GM21723 (cell line): ENCODE results near the gene STOML1.

ENCODE experiments used
- ATAC-seq: cut with Tn5 transposase; IDR thresholded peaks from one replicate; pipeline ENCODE4 v1.9.1; 2021; ENCODE audit warnings: mild to moderate bottlenecking, moderate library complexity; ENCODE audit not compliant: unreplicated experiment

Gene STOML1, protein sequence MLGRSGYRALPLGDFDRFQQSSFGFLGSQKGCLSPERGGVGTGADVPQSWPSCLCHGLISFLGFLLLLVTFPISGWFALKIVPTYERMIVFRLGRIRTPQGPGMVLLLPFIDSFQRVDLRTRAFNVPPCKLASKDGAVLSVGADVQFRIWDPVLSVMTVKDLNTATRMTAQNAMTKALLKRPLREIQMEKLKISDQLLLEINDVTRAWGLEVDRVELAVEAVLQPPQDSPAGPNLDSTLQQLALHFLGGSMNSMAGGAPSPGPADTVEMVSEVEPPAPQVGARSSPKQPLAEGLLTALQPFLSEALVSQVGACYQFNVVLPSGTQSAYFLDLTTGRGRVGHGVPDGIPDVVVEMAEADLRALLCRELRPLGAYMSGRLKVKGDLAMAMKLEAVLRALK

GRCh38 chr15:73991726-73992593 lies at the start of gene STOML1:
Gene STOML1 (minus strand): TSS chr15:73992295. CDS start chr15:73992223, 72 bp downstream.
- peak; percentile 58 for ATAC-seq

DNA sequence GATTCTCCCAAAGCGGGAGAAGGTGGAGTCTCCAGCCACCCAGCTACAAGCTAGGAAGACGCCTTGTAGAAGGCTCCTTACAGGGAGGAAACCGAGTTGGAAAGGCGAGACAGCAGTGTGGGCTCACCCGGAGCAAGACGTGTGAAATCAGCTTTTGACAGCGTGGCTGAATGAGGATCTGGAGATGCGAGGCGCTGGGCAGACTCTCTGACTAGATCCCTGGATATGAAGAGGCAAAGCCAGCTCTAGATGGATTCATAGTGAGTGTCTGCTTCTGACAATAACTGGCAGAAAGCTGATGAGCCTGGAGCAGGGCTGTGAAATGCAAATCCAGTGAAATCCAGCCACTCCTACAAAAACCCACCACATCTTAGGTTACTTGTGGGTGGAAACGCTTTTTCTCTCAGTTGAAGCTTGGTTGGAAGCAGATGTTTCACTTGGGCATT lies 49.2 kb upstream of the STOML1 start:
- no peak for ATAC-seq

- ATAC-seq: no peak
These were observed 48.2 kb upstream of the STOML1 start for GRCh38 chr15:74040109-74040850.

DNA sequence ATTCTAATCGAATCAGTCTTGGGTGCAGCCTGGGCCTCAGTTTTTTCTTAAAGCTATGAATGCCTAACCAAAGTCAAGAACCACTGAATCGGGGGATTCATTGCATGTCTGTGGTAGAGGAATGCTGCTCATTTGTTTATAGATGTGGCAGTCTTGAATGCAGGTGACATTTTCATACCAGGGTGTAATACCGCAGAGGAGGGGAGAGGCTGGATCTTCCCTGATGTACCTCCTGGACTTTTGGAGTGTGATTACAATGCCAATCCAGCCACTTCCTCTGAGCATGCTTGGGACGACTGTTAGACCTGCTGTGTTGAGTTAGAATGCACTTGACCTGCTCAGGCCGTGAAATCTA lies 47.5 kb upstream of the STOML1 start:
- no peak for ATAC-seq

GRCh38 chr15:74038707-74039655 lies 46.9 kb upstream of the STOML1 start:
- ATAC-seq: no peak

DNA sequence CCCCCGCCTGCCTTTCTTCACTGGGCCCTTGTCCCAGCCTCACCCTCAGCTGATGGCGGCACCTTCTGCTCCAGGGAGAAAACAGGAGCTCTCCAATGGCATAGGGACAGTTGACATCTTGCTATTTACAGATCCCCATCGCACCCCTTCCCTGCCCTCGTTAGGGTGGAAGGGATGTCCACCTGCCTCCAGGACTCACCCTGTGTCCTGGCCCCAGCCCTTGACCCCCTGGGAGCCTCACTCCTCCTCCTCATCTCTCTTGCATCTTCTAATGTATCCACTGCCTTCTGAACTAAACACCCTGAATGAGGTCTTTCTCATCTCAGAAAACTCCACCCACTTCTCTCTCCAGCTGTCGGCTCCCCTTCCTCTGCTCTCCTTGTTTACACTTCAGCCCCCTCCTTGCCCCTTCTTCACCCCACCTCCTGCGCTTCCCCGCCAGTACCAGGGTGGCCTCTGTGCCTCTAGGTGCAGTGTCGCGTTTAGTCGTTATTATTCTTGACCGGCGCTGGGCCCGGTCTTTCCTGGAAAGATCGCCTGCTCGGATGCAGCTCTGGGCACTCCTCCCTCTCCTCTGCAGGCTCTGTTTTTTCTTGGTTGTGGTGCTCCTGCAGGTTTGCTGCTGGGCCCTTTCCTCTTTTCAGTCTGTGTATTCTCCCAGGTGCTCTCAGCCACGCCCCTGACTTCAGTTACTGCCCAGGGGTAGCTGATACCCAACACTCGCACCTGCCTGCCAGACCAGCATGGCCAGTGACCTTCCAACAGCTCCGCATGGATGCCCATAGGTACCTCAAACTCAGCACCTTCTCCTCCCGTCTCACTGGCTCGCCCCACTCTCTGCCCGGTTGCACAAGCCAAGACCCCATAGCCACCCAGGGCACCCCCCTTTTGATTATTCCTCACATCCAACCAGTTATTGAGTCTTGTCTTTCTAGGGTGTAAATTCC lies 45.3 kb upstream of the STOML1 start:
- ATAC-seq: no peak

DNA sequence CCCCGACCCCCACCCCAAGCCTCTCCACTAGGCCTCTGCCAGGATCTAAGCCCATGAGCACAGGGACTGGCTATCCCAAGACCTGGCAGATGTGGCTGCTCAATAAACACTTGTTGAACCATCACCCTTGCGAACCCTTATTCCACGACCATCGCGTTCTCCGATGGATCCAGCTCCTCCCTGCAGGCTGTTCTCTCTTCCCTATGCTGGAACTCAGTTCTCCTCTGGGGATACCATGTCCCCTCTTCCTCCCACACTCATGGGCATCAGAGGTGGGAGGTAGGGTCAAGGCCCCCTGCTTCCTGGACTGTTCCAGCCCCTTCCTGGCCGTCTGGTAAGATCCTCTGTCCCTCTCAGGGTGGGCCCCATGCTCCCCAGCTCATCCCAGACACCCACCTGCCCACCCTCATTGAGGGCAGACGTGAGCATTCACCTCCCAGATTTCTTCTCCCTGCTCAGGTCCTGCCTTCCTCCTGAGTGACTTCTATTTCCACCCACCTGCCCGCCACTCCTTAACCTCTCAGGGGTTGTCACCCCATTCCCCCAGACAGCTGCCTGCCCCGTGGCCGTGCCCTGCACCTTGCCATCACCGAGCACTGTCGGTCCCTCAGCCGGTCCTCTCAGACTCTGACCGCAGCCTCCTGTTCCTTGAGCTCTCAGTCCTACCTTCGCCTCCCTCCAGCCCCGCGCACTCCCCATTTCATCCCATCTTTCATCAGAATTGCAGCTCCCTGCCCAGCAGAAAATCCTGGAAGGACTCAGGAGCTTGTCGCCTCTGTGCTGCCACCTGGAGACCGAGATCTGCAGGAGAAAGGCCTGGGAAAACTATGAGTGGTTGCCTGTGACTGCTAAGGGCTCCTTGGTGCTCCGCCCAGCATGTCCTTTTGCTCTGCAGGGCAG lies 44.4 kb upstream of the STOML1 start:
- no peak for ATAC-seq

DNA sequence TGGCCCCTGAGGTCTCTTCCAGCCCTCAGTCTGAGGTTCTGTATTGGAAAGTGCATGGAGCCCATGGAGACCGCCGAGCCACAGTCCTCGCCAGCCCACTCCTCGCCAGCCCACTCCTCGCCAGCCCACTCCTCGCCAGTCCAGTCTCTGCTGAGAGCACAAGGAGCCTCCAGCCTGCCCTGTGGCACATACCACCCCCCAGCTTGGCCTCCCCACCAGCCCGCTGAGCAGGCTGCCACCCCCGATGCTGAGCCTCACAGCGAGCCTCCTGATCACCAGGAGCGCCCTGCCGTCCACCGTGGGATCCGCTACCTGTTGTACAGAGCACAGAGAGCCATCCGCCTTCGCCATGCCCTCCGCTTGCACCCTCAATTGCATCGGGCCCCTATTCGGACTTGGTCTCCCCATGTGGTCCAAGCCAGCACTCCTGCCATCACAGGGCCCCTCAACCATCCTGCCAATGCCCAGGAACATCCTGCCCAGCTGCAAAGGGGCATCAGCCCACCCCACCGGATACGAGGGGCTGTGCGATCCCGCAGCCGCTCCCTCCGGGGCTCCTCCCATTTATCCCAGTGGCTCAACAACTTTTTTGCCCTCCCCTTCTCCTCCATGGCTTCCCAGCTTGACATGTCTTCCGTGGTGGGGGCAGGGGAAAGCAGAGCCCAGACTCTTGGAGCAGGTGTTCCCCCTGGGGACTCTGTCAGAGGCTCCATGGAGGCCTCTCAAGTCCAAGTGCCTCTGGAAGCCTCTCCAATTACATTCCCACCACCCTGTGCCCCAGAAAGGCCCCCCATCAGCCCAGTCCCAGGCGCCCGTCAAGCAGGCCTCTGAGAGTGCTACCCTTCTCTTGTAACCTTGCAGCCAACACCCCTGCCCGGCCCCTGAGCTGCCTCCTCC lies 43.3 kb upstream of the STOML1 start:
- no peak for ATAC-seq

GRCh38 chr15:74034206-74034755 lies 42.2 kb upstream of the STOML1 start:
- ATAC-seq: no peak

DNA sequence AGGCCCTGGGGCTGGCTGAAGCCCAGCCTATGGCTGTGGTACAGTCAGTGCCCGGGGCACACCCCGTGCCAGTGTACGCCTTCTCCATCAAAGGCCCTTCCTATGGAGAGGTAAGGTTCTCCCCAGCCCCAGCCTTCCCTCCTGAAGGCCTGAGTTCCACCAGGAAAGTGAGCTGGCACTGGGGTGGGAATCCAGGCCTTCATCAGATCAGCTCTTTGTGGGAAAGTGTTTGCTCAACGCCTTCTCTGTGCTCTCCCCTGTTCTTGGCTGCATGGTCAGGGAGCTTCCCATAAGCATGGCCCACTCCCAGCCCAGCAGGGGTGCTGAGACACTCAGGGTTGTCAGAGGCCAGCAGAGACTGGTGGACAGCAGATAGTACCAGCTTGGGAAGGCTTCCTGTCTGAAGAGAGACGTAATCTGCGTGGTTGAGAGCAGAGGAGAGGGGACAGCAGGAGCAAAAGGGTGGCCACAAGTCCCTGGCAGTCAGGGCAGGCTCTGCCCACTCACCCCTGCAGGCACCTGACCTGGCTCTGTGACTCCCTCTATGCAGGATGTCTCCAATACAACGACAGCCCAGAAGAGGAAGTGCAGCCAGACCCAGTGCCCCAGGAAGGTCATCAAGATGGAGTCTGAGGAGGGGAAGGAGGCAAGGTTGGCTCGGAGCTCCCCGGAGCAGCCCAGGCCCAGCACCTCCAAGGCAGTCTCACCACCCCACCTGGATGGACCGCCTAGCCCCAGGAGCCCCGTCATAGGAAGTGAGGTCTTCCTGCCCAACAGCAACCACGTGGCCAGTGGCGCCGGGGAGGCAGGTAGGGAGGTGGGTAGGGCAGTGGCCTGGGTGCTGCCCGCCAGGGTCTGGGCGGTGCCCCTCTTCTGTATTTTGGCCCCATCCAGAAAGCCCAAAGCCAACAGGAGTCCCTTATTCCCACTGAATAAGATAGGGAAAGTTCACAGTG lies 40.8 kb upstream of the STOML1 start:
- no peak for ATAC-seq

DNA sequence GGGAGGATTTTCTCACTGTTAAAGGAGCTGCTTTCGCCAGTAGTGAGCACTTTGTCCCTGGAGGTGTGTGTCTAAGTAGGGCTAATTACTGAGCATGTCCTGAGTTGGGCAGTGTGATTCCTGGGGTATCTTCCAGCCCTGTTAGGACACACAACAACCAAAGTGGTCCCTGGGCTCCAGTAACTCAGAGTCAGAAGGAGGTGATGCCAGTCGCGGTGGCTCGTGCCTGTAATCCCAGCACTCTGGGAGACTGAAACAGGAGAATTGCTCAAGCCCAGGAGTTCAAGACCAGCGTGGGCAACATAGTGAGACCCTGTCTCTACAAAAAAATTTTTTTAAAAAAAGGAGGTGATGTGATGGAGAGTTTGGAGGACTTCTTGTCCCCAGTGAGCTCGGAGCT lies 40.0 kb upstream of the STOML1 start:
- ATAC-seq: no peak

DNA sequence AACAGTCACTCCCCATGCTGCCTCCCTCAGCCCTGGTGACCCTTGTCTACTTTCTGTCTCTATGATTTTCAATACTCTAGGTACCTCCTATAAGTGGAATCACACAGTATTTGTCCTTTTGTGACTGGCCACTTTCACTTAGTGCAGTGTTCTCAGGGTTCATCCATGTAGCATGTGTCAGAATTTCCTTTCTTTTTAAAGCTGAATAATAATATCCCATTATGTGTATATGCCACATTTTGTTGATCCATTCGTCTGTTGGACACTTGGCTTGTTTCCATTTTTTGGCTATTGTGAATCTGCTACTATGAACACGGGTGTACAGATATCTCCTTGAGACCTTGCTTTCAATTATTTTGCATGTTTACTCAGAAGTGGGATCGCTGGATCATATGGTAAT lies 36.6 kb upstream of the STOML1 start:
- ATAC-seq: no peak

DNA sequence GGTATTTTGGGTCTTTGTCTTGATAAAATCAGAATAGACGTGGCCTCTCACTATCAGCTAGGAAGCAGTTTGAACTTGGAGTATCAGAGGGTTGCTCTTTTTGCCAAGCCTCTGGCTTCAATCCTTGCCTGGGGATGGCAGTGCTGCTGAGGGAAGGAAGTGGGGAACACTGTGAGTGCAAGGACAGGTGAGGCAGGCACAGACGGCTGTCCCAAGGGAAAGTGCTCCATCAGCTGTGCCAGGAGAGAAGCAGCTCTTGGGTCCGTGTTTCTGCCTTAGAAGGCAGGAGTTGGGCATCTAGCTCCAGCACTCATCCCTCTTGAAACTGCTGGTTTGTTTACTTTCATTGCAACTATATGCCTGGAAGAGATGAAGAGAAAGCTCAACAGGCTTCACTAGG lies 35.6 kb upstream of the STOML1 start:
- no peak for ATAC-seq

DNA sequence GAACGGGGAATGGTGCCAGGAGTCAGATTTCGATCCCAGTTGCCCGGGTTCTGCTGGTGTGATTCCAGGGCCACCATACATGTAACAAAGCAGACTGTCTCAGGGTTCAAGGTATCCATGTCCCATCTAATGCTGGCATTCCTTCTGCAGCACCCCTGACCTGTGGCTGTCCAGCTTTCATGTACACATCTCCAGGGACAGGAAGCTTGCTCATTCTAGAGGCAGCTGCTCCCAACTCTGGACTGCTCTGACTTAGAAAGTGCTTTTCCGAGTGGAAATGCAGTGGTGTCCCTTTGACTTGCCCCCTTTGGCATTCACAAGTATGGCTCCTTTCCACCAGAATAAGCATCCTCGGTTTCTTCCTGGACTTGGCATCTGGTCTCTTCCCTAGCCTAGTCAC lies 33.3 kb upstream of the STOML1 start:
- ATAC-seq: no peak

DNA sequence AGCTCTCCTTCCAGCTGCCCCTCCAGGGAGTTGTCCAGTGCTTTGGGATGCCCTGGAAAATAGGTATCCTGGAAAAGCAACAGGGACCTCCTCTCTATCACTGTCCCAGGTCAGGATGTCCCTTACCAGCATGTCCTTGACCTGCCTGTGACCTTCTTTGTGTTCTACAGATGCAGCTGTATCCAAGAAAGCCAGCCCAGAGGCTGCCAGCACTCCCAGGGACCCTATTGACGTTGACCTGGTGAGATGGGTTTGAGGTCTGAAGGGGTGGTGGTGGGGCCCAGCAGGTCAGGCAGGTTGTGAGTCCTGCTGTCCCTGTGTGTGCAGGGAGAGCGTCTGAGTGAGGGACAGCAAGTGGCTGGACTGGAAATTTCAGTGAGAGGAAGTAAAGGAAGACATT lies 32.6 kb upstream of the STOML1 start:
- no peak for ATAC-seq
